Left colon (tissue), 2 donors: ENCODE data around the gene ATP2B1. TPM values are rescaled to one million over a fixed set of nuclear protein-coding genes. Genes with fewer than 3 reads are reported as not detected.
"Not testable (repeated sequence)": the region's sequence is repeated elsewhere in the genome, so short reads cannot be mapped to it uniquely, and the experiment has no call there.

Experiments used
- ATAC-seq: fragments of 200-7000 bp; cut with Tn5 transposase; one replicate; pipeline ENCODE4 v1.9.1; 2020; ENCODE audit warnings: mild to moderate bottlenecking, moderate library complexity
- DNase-seq, 2 donors: peaks; one replicate each; pipeline ENCODE4 v3.0.0-alpha.2; 2020
- intact Hi-C, 2 donors: fragments of 100-400 bp; cut with DNase I in 1 of 2; cut with micrococcal nuclease in 1 of 2; formaldehyde crosslinking; loops; one replicate each; pipeline versions ENCODE4 v1.11.2 to v1.14.0; 2022; cut with DNase I, micrococcal nuclease
- long read RNA-seq: library from polyadenylated mRNA; unstranded; transcript quantifications from one replicate; pipeline ENCODE4 v2.0.0, GENCODE V29; 2021
- total RNA-seq, 2 donors: library from RNA; stranded (reverse); fragmentation: NEBNext Ultra II Directional; extraction: Animal tissue kit (Norgen Biotek cat#: 25700); gene quantifications; one replicate each; pipeline ENCODE4 v1.2.1, GENCODE V29; 2021
- donor health status: DM: no; HTN: no; CAD: no.
- donor health status: DM: yes; HTN: yes; CAD: no.

The ATP2B1 gene
- 100 to 1,000 TPM in 1 of 2 donors, 10 to 100 TPM in 1; 57.5 to 105 TPM for total RNA-seq
- long read RNA-seq, full-length matches to known transcripts, result 8 of 107 reads
- long read RNA-seq, partial matches to known transcripts, result 80 of 107 reads
- long read RNA-seq, other reads (novel, unspliced or antisense), result 19 of 107 reads

- DNase-seq (peak; percentile 88 to 91), ATAC-seq (peak; percentile 76)
- intact Hi-C loops, result no loop called here
Measured at GRCh38 chr12:89708565-89709156, at the start of gene ATP2B1. Gene ATP2B1, minus strand, starts transcription at chr12:89708838. Its CDS starts 52,952 bp downstream, at chr12:89655886.

- ATAC-seq, DNase-seq, intact Hi-C loops: not testable (repeated sequence)
Measured at GRCh38 chr12:89757987-89758386, 49.3 kb upstream of the ATP2B1 start.

GRCh38 chr12:89756585-89757398, 48.2 kb upstream of the ATP2B1 start:
- ATAC-seq, result peak; percentile 71
- intact Hi-C loops, result no loop called here
- no peak for DNase-seq

GRCh38 chr12:89756194-89756584, 47.6 kb upstream of the ATP2B1 start:
- intact Hi-C loops, result no loop called here
- DNase-seq (no peak), ATAC-seq (no peak)

GRCh38 chr12:89753997-89754396, 45.4 kb upstream of the ATP2B1 start:
- ATAC-seq (no peak), DNase-seq (no peak)
- intact Hi-C loops, result no loop called here

- no peak for DNase-seq
- no peak for ATAC-seq
- intact Hi-C loops, result no loop called here
Measured at GRCh38 chr12:89752341-89752740, 43.7 kb upstream of the ATP2B1 start.

DNA sequence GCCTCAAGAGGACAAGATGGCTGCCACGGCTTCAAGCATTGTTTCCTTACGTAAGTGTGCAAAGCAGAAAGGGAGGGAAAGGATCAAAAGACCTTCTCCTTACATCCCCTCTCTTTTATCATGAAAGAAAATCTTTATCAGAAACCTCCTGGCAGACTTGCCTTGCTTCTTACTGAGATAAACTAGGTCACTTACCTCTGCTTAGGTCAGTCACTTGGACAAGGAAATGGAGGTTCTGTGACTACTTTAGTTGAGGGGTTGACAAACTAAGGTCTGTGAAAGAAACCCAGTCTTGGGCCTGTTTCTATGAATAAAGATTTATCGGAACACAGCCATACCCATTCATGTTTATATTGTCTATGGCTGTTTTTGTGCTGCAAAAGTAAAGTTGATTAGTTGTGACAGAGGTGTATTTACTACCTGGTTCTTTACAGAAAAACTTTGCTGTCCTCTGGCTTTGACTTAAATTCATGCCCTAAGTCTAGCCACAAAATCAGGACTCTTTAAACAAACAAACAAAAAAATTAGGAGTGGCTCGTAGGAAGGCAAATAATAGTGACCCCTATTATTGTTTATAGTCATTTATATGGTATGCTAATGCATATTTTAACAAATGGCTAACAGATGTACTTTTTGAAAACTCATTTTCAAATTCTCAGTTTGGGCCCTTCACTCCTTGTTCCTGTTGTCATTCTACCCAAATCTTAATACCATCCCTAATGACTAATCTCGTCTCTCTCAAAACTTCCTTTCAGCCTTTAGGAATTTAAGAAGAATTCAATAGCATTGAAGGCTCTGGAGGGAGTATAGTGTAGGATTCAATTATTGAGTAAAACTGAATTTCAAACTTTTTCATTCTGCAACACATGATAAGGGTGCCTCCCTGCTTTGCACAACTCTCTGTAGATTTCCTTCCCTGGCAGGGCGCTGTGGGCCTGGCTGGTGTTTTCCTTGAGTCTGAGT, 42.0 kb upstream of the ATP2B1 start:
- DNase-seq, result no peak
- intact Hi-C loops, result no loop called here
- ATAC-seq, result no peak

DNA sequence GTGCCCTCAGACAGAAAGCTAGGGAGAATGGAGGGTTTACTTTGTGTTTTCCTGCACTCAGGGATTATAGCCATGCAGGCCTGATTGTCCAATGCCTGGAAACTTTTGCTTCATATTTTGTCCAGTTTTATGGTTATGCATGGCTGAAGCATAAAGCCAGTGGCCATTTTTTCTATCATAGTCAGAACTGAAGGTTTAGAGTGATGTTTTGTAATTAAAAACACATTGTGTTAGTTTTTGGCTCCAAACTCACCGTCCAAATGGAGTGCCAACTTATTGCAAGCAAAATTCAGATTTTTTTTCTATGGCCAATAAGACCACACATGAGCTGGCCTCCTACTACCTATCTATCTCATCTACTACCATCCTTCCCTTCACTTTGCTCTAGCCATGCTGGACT, 40.2 kb upstream of the ATP2B1 start:
- intact Hi-C loops, result no loop called here
- DNase-seq, result no peak
- ATAC-seq, result no peak

GRCh38 chr12:89745286-89745685, 36.6 kb upstream of the ATP2B1 start:
- ATAC-seq, result no peak
- DNase-seq, result no peak
- intact Hi-C loops, result no loop called here

GRCh38 chr12:89742337-89743022, 33.8 kb upstream of the ATP2B1 start:
- ATAC-seq, result no peak
- intact Hi-C loops, result no loop called here
- no peak for DNase-seq

DNA sequence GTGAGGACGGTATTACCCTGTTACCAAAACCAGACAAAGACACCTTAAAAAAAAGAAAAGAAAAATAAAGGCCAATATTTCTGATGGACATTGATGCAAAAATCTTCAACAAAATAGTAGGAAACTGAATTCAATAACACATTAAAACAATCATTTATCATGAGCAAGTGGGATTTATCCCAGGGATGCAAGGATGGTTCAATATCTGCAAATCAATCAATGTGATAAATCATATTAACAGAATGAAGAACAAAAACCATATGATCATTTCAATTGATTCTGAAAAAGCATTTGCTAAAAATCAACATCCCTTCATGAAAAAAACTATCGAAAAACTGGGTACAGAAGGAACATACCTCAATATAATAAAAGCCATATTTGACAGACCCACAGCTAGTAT, 32.3 kb upstream of the ATP2B1 start:
- ATAC-seq, result no peak
- no peak for DNase-seq
- intact Hi-C loops, result no loop called here

DNA sequence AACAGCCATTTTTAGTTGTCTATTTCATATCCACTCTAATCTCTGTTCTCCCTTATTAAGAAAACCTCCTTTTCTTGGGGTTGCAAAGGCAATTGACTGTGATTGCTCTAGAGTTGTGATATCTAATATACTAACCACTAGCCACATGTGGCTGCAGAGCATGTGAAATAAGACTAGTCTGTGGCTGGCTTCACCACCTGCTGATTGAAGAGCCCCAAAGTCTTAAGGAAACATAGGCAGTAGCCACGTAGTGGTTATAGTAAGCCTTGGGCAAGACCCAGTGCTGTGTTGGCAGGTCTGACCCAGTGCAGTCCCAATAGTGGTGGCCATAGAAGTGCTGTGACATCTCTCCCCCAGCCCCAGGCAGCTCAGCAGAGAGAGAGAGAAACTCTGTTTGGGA, 28.4 kb upstream of the ATP2B1 start:
- intact Hi-C loops, result no loop called here
- no peak for ATAC-seq
- no peak for DNase-seq

DNA sequence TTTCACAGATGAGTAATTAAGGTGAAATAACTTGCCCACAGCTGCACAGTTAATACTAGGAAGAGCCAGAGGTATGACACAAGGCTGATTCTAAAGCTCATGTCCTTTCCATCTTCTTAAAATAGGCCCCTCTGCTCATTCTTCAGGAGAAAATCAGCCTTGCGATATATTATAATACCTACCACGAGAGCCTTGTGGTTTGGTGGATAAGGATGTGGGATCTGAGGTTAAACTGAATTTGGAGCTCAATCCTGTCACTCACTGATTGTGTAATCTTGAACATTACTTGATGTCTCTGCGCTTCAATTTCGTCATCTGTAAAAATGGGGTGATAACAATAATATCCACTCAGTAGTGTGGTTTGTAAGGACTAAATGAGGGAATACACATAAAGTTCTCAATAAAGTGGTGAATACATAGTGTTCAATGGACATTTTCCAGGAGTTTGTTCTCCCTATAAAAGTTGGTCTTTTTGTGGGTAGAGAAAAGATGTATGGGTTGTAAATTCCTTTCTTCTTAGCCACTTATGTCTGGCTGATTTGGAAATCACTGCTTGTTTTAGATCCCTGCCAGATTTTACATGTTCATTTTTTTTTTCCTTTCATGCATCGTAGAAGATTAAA, 25.1 kb upstream of the ATP2B1 start:
- no peak for ATAC-seq
- intact Hi-C loops, result no loop called here

DNA sequence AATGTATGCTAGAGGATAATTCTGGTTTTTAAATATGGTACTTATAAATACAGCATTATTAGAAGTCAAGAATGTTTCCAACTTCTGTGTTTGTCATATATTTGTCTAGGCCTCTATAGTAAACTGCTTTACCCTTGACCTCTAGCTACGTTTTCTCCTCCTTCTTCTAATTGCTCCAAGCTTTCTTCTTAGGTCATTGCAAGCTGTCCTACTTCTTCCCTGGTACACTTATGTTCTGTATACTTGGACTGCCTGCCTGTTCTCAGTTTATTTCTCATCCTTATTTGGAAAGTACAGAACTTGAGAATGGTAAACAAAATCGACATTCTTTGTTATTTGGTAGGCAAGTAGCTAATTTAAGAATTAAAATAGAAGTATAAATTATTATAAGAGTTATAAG, 23.9 kb upstream of the ATP2B1 start:
- DNase-seq (no peak), ATAC-seq (no peak)
- intact Hi-C loops, result no loop called here

More for the DNA sequence above, 25.1 kb upstream of the ATP2B1 start:
- DNase-seq, result no peak

DNA sequence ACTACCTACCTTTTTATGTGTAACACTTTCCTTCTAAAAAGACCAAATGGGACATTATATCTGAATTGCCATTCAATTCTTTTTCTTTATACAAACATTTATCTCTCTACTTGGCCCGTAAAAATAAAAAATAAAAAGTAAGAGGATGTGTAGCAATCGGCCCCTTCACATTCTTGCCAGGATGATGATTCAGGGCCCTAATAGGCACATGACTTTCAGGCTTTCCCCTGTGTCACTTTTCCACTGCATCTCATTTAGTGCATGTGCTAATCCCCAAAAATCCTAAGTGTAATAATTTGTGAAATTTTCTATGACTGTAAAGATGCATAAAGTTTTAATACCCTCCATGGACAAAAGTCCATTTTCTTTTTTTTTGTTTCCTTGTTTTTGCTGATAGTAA, 23.0 kb upstream of the ATP2B1 start:
- DNase-seq, result no peak
- ATAC-seq, result no peak
- intact Hi-C loops, result no loop called here

DNA sequence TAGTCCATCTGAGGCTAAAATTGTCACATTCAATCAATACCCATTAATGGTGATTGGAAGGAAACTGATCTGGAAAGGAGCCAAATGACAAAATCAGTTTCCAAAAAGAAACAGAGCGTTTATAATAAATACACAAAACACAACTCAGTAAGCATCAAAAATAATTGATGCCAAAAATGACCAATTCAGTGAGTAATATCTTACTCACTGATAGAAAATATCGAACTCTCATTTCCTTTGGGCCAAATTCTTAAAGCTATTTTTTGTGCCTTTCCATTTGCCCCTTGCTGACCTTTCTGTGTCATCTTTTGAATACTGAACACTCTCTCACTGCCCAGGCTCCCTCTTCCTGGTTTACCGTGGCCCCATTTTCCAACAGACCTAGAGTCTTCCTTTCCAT, 22.5 kb upstream of the ATP2B1 start:
- ATAC-seq (no peak), DNase-seq (no peak)
- intact Hi-C loops, result no loop called here

- no peak for DNase-seq
- no peak for ATAC-seq
- intact Hi-C loops, result no loop called here
Measured at GRCh38 chr12:89729946-89730459, 21.4 kb upstream of the ATP2B1 start.

DNA sequence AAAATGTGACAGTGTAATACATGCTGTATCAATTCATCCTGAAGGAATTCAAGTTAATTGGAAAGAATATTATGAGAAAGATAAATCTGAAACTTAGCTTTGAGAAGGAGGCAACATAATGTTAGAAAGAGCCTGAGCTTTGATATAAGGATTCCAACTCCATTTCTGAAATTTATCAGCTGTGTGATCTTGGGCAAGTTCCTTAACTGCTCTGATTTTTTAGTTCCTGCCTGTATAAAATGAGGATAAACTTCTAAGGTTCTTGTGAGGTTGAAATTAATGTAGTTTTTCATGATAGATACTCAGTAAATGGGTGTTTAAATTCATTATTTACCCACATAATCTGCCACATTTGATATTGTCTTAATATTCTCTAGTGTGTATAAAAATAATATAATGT, 14.6 kb upstream of the ATP2B1 start:
- DNase-seq (no peak), ATAC-seq (no peak)
- intact Hi-C loops, result no loop called here
